K562 (cell line): ENCODE data around the gene POMT2. TPM values are rescaled to one million over a fixed set of nuclear protein-coding genes. Genes with fewer than 3 reads are reported as not detected.

ENCODE experiments used
- ATAC-seq: fragments of 200-7000 bp; cut with Tn5 transposase; 3 replicates; pipeline ENCODE4 v1.9.1; 2020; ENCODE audit warnings: moderate library complexity
- BruUV-seq: library from RNA; stranded (reverse); fragments of 400-500 nt; replicated peaks from 2 replicates; lab custom pipeline; 2021; lab: Mats Ljungman, UMichigan
- CTCF ChIA-PET: fragments of 300-600 bp; formaldehyde crosslinking; extraction: SDS; loops from one replicate; lab custom pipeline; 2021; ENCODE audit warnings: low intra/inter-chr PET ratio; lab: Yijun Ruan, JAX
- POLR2A ChIA-PET: fragments of 300-600, 350-650 bp; sonication (Branson Sonifier 250); formaldehyde crosslinking; extraction: SDS; loops from one replicate; lab custom pipeline; 2021; ENCODE audit warnings: antibody characterized with exemption, inconsistent platforms; lab: Yijun Ruan, JAX
- DNase-seq, 4 experiments: peaks; one replicate each; pipeline versions ENCODE4 v3.0.0 to v3.0.0-alpha.2; 2011 to 2018; ENCODE audit warnings: low spot score in 3 of 4, mixed read lengths in 3 of 4; ENCODE audit errors: extremely low read depth in 1 of 4
- FAIRE-seq: peaks from 2 replicates; lab custom pipeline; 2011; peaks lifted over from hg19 to GRCh38; lab: Jason Lieb, UNC
- H2AFZ ChIP-seq: 2 replicates; pipeline ENCODE4 v1.6.0; 2011; ENCODE audit warnings: low read depth, low read length, control low read depth, inconsistent platforms
- H3K27ac ChIP-seq: fragments of 200-600 bp; 3 replicates; pipeline ENCODE4 v1.8.0; 2011; ENCODE audit warnings: low read depth, mild to moderate bottlenecking, control low read depth, inconsistent platforms, low read length, moderate library complexity, mixed read lengths; ENCODE audit errors: extremely low read depth
- H3K27me3 ChIP-seq, 2 experiments: fragments of 300-600 bp in 1 of 2; 2 replicates in 1 of 2; 3 replicates in 1 of 2; pipeline versions ENCODE4 v1.6.0 to v1.8.0; 2011; ENCODE audit warnings: inconsistent platforms in 2 of 2, low read length in 2 of 2, mild to moderate bottlenecking in 1 of 2, mixed read lengths in 1 of 2, moderate library complexity in 1 of 2; ENCODE audit not compliant: control insufficient read depth in 2 of 2, insufficient read depth in 2 of 2
- H3K36me3 ChIP-seq: fragments of 300-600 bp; 3 replicates; pipeline ENCODE4 v1.8.0; 2011; ENCODE audit warnings: mild to moderate bottlenecking, low read length, inconsistent platforms; ENCODE audit not compliant: control insufficient read depth, insufficient read depth
- H3K4me1 ChIP-seq, 2 experiments: fragments of 200-600 bp in 1 of 2; replicated peaks in 1 of 2; 2 replicates in 1 of 2; 3 replicates in 1 of 2; pipeline versions ENCODE4 v1.5.1 to v1.8.0; 2011; ENCODE audit warnings: inconsistent platforms in 2 of 2, low read length in 2 of 2, mild to moderate bottlenecking in 1 of 2, mixed read lengths in 1 of 2, moderate library complexity in 1 of 2; ENCODE audit not compliant: control insufficient read depth in 2 of 2, insufficient read depth in 2 of 2
- H3K4me2 ChIP-seq: 2 replicates; pipeline ENCODE4 v1.6.1; 2011; ENCODE audit warnings: low read length, control low read depth, inconsistent platforms, mixed read lengths; ENCODE audit not compliant: insufficient read depth
- H3K4me3 ChIP-seq: fragments of 200-600 bp; sonication (generic), shearing (Covaris generic); 2 replicates; pipeline ENCODE4 v1.5.1; 2016; ENCODE audit warnings: control low read depth, inconsistent platforms
- H3K79me2 ChIP-seq: fragments of 200-600 bp; 3 replicates; pipeline ENCODE4 v1.8.0; 2011; ENCODE audit warnings: low read length, inconsistent platforms; ENCODE audit not compliant: control insufficient read depth, insufficient read depth
- H3K9ac ChIP-seq, 2 experiments: 2 replicates each; pipeline versions ENCODE4 v1.6.0 to v1.6.1; 2011; ENCODE audit warnings: low read depth in 2 of 2, low read length in 2 of 2, control low read depth in 1 of 2, inconsistent platforms in 1 of 2, mild to moderate bottlenecking in 1 of 2, mixed read lengths in 1 of 2; ENCODE audit not compliant: insufficient read depth in 1 of 2
- H3K9me1 ChIP-seq: one replicate; pipeline ENCODE4 v1.6.0; 2011; ENCODE audit warnings: inconsistent platforms, mild to moderate bottlenecking, low read length, moderate library complexity; ENCODE audit not compliant: control insufficient read depth, insufficient read depth
- H3K9me3 ChIP-seq: replicated peaks from 2 replicates; pipeline ENCODE4 v1.5.1; 2011; ENCODE audit warnings: low read depth, low read length, inconsistent platforms; ENCODE audit not compliant: control insufficient read depth, insufficient read depth
- H4K20me1 ChIP-seq: replicated peaks from 2 replicates; pipeline ENCODE4 v1.6.1; 2011; ENCODE audit warnings: low read length, inconsistent platforms, mixed read lengths; ENCODE audit not compliant: control insufficient read depth, insufficient read depth
- EHMT2 ChIP-seq: fragments of 450-650 bp; IDR thresholded peaks from 2 replicates; pipeline ENCODE4 v1.6.1; 2018; ENCODE audit warnings: antibody characterized with exemption
- MIER1 ChIP-seq: fragments of 450-650 bp; IDR thresholded peaks from 2 replicates; pipeline ENCODE4 v1.6.1; 2016; ENCODE audit warnings: antibody characterized with exemption, mild to moderate bottlenecking, low read depth
- SP2 ChIP-seq: IDR thresholded peaks from 2 replicates; pipeline ENCODE4 v1.6.1; 2011; ENCODE audit warnings: mild to moderate bottlenecking, low read depth, low read length, moderate library complexity; ENCODE audit not compliant: poor library complexity, severe bottlenecking; ENCODE audit errors: extremely low read depth
- WGBS: fragments of 100-300 bp; shearing (Covaris generic); methylation state at CpG from one replicate; pipeline ENCODE4 v1.1.6; 2016; ENCODE audit warnings: low coverage, mixed read lengths; ENCODE audit not compliant: insufficient coverage; ENCODE audit errors: missing lambda C conversion rate; 5-methylcytosine and 5-hydroxymethylcytosine counted together
- in situ Hi-C: fragments of 300-500 bp; cut with MboI; formaldehyde crosslinking; loops from 4 replicates; pipeline ENCODE4 v1.15.0; 2018; ENCODE audit warnings: inconsistent platforms, mixed read lengths
- intact Hi-C: fragments of 100-400 bp; cut with micrococcal nuclease; formaldehyde crosslinking; loops from 2 replicates; pipeline ENCODE4 v1.14.2; 2022
- polyA plus RNA-seq, 8 experiments: library from polyadenylated mRNA; depleted of rRNA in 4 of 8; stranded (reverse) in 5 of 8; unstranded in 3 of 8; fragments of >200 nt; fragmentation: Nextera tagmentation in 2 of 8; fragmentation: Illumina TruSeq in 1 of 8; extraction: Ambion mirVana in 2 of 8; extraction: Trizol in 1 of 8; gene quantifications; 2 replicates each; pipeline versions ENCODE4 v1.2.1 to v1.2.3, GENCODE V29; 2011 to 2014; ENCODE audit warnings: inconsistent platforms in 1 of 8, missing spikeins in 1 of 8
- total RNA-seq, 7 experiments: library from RNA; depleted of rRNA in 6 of 7; stranded (reverse); fragments of >200 nt in 6 of 7; fragmentation: Illumina TruSeq in 2 of 7; extraction: Trizol in 2 of 7; gene quantifications; 2 replicates each; pipeline versions ENCODE4 v1.2.1 to v1.2.3, GENCODE V29; 2011 to 2021; ENCODE audit warnings: low replicate concordance in 1 of 7
- TF ChIP-seq, protein P1 (sequence below), 2 experiments: fragments of 450-650 bp; formaldehyde crosslinking in 1 of 2; IDR thresholded peaks; 2 replicates each; pipeline versions ENCODE4 v1.4.0 to v1.6.1; 2014 to 2020; ENCODE audit warnings: mild to moderate bottlenecking in 2 of 2, borderline replicate concordance in 1 of 2, low read depth in 1 of 2
- TF ChIP-seq, protein P2 (sequence below): sonication (generic); formaldehyde crosslinking; IDR thresholded peaks from 2 replicates; pipeline ENCODE4 v1.9.0; 2022; ENCODE audit warnings: mild to moderate bottlenecking, missing genetic modification reagents

POMT2 gene
- total and polyA plus RNA-seq, 9 of the 15 experiments (the other 6 are each of a cell fraction or from before 2014, with no cell fraction given) = 0.39 to 16.6 (median 7.8) TPM

DNA sequence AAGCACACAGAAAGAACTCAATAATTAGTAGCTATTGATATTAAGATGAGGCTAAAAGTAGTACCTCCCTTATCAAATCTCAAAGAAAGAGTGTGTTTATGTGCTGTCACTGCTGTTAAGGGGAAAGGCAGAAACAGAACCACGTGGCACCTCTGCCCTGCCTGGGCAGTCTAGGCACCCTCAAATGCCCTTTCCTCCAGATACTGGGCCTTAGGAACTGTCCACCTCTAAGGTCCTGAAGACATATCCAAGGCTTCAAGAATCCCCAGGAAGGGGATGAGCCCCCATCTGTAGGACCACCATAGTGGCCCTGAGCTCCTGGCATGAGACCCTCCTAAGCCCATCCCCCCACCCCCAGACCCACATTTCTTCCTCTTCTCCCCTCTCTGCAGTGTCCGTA is 78.7 kb downstream of the POMT2 start:
- WGBS = 0% methylated on average over 2 of the region's 2 CpGs
- Histone ChIP-seq H3K4me2 (no peak overlapping the region), H3K79me2 (no peaks in the 10 kb centered on the region), H3K27me3 (peaks cover 0 to 21% of the 10 kb centered on the region in 2 experiments; a peak in 2 of 5 replicates), H3K27ac (no peak overlapping the region), H2AFZ (no peak overlapping the region), H3K9me1 (no peaks in the 10 kb centered on the region), H4K20me1 (no peaks in the 10 kb centered on the region), H3K36me3 (no peaks in the 10 kb centered on the region), H3K4me1 (no peaks in the 10 kb centered on the region; a peak in 1 of 5 replicates), H3K4me3 (no peak overlapping the region), H3K9me3 (no peaks in the 10 kb centered on the region), H3K9ac (no peak overlapping the region)
- intact Hi-C loops (no loop called here), in situ Hi-C loops (no loop called here)
- ChIA-PET POLR2A (no interaction called here), CTCF (no interaction called here)
- ATAC-seq (no peak), FAIRE-seq (no peak), DNase-seq (no peak)
- TF ChIP-seq, protein P1, sequence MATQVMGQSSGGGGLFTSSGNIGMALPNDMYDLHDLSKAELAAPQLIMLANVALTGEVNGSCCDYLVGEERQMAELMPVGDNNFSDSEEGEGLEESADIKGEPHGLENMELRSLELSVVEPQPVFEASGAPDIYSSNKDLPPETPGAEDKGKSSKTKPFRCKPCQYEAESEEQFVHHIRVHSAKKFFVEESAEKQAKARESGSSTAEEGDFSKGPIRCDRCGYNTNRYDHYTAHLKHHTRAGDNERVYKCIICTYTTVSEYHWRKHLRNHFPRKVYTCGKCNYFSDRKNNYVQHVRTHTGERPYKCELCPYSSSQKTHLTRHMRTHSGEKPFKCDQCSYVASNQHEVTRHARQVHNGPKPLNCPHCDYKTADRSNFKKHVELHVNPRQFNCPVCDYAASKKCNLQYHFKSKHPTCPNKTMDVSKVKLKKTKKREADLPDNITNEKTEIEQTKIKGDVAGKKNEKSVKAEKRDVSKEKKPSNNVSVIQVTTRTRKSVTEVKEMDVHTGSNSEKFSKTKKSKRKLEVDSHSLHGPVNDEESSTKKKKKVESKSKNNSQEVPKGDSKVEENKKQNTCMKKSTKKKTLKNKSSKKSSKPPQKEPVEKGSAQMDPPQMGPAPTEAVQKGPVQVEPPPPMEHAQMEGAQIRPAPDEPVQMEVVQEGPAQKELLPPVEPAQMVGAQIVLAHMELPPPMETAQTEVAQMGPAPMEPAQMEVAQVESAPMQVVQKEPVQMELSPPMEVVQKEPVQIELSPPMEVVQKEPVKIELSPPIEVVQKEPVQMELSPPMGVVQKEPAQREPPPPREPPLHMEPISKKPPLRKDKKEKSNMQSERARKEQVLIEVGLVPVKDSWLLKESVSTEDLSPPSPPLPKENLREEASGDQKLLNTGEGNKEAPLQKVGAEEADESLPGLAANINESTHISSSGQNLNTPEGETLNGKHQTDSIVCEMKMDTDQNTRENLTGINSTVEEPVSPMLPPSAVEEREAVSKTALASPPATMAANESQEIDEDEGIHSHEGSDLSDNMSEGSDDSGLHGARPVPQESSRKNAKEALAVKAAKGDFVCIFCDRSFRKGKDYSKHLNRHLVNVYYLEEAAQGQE (IDR thresholded peaks at IDR 0.05; ENCODE audit: borderline replicate concordance) = peak; percentile 80
- TF ChIP-seq, protein P1 (CRISPR knock-in tag; IDR thresholded peaks at IDR 0.05; ENCODE audit: low read depth) = no peak
- TF ChIP-seq MIER1 = peak; percentile 48; the same call in 1 of the 2 replicates
- peak; percentile 60; the same call in 1 of the 2 replicates for TF ChIP-seq EHMT2
- TF ChIP-seq, protein P2, sequence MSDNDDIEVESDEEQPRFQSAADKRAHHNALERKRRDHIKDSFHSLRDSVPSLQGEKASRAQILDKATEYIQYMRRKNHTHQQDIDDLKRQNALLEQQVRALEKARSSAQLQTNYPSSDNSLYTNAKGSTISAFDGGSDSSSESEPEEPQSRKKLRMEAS (CRISPR knock-in tag) = no peak
- no peak for TF ChIP-seq SP2
- BruUV-seq = no TSS peak
